ENCODE results near the gene CBX2. TPM values are rescaled to one million over a fixed set of nuclear protein-coding genes. Genes with fewer than 3 reads are reported as not detected.

CBX2 gene
- total RNA-seq, 2 donors from 2014 or later, result 0.95 to 2.1 TPM

GRCh38 chr17:79808763-79809529 lies 31.0 kb downstream of the CBX2 start:
- H3K27ac Mint-ChIP-seq, result no peak overlapping the region
- peaks cover 34 to 48% of the 10 kb centered on the region in 2 donors for H3K27me3 Mint-ChIP-seq
- H3K4me1 Mint-ChIP-seq (ENCODE audit: low read depth in 2 of 2), result peaks cover 35 to 48% of the 10 kb centered on the region in 2 donors
- H3K9me3 Mint-ChIP-seq, result no peaks in the 10 kb centered on the region
- H3K4me3 Mint-ChIP-seq, result peak overlapping the region; percentile 23
- DNase-seq (ENCODE audit: low spot score) (no peak), ATAC-seq (no peak)
- H3K36me3 Mint-ChIP-seq, result peaks cover 13% of the 10 kb centered on the region

- no peaks in the 10 kb centered on the region for H3K9me3 Mint-ChIP-seq
- no peak overlapping the region for H3K4me3 Mint-ChIP-seq
- no peak overlapping the region for H3K27ac Mint-ChIP-seq
- peaks cover 35 to 49% of the 10 kb centered on the region in 2 donors for H3K4me1 Mint-ChIP-seq (ENCODE audit: low read depth in 2 of 2)
- H3K27me3 Mint-ChIP-seq, result peaks cover 39 to 48% of the 10 kb centered on the region in 2 donors
- no peak for ATAC-seq
- no peak for DNase-seq (ENCODE audit: low spot score)
- H3K36me3 Mint-ChIP-seq, result peaks cover 7% of the 10 kb centered on the region
Measured at GRCh38 chr17:79809530-79810129, 31.7 kb downstream of the CBX2 start.

GRCh38 chr17:79810130-79811010 lies 32.4 kb downstream of the CBX2 start:
- peaks cover 39 to 41% of the 10 kb centered on the region in 2 donors for H3K27me3 Mint-ChIP-seq
- H3K27ac Mint-ChIP-seq, result no peak overlapping the region

GRCh38 chr17:79811011-79811867 lies 33.3 kb downstream of the CBX2 start:
- peaks cover 33 to 36% of the 10 kb centered on the region in 2 donors for H3K27me3 Mint-ChIP-seq
- H3K4me1 Mint-ChIP-seq (ENCODE audit: low read depth in 2 of 2), result peaks cover 20 to 35% of the 10 kb centered on the region in 2 donors
- H3K36me3 Mint-ChIP-seq, result no peaks in the 10 kb centered on the region
- peak overlapping the region; percentile 17 for H3K4me3 Mint-ChIP-seq
- H3K27ac Mint-ChIP-seq, result no peak overlapping the region
- DNase-seq (ENCODE audit: low spot score), result no peak
- no peak for ATAC-seq
- no peaks in the 10 kb centered on the region for H3K9me3 Mint-ChIP-seq

More at GRCh38 chr17:79810130-79811010, 32.4 kb downstream of the CBX2 start:
- Mint-ChIP-seq H3K36me3 (peaks cover 4% of the 10 kb centered on the region), H3K9me3 (no peaks in the 10 kb centered on the region), H3K4me1 (ENCODE audit: low read depth in 2 of 2) (peaks cover 28 to 42% of the 10 kb centered on the region in 2 donors), H3K4me3 (peak overlapping the region; percentile 17)
- ATAC-seq (peak; percentile 95 to 97), DNase-seq (ENCODE audit: low spot score) (peak; percentile 82)

- no peak for ATAC-seq
- H3K27me3 Mint-ChIP-seq, result peaks cover 29 to 34% of the 10 kb centered on the region in 2 donors
- peak overlapping the region; percentile 58 for H3K4me3 Mint-ChIP-seq
- peaks cover 20 to 29% of the 10 kb centered on the region in 2 donors for H3K4me1 Mint-ChIP-seq (ENCODE audit: low read depth in 2 of 2)
- no peaks in the 10 kb centered on the region for H3K9me3 Mint-ChIP-seq
- no peak for DNase-seq (ENCODE audit: low spot score)
- no peak overlapping the region for H3K27ac Mint-ChIP-seq
- no peaks in the 10 kb centered on the region for H3K36me3 Mint-ChIP-seq
Measured at GRCh38 chr17:79811868-79812352, 34.0 kb downstream of the CBX2 start.

- Mint-ChIP-seq H3K27ac (no peak overlapping the region), H3K27me3 (peaks cover 29 to 34% of the 10 kb centered on the region in 2 donors), H3K9me3 (no peaks in the 10 kb centered on the region), H3K4me3 (peak overlapping the region; percentile 67), H3K36me3 (no peaks in the 10 kb centered on the region), H3K4me1 (ENCODE audit: low read depth in 2 of 2) (peaks cover 20 to 25% of the 10 kb centered on the region in 2 donors)
- ATAC-seq, result no peak
- DNase-seq (ENCODE audit: low spot score), result no peak
Measured at GRCh38 chr17:79812353-79813258, 34.7 kb downstream of the CBX2 start.

GRCh38 chr17:79813297-79814126 lies 35.6 kb downstream of the CBX2 start:
- DNase-seq (ENCODE audit: low spot score) (no peak), ATAC-seq (no peak)
- H3K36me3 Mint-ChIP-seq, result no peaks in the 10 kb centered on the region
- peaks cover 20 to 23% of the 10 kb centered on the region in 2 donors for H3K4me1 Mint-ChIP-seq (ENCODE audit: low read depth in 2 of 2)
- H3K9me3 Mint-ChIP-seq, result no peaks in the 10 kb centered on the region
- no peak overlapping the region for H3K27ac Mint-ChIP-seq
- peaks cover 33% of the 10 kb centered on the region in 2 donors for H3K27me3 Mint-ChIP-seq
- H3K4me3 Mint-ChIP-seq, result no peak overlapping the region

GRCh38 chr17:79814127-79814973 lies 36.4 kb downstream of the CBX2 start:
- Mint-ChIP-seq H3K36me3 (no peaks in the 10 kb centered on the region), H3K4me3 (peak overlapping the region; percentile 40), H3K27me3 (peaks cover 33 to 38% of the 10 kb centered on the region in 2 donors), H3K4me1 (ENCODE audit: low read depth in 2 of 2) (peaks cover 16 to 20% of the 10 kb centered on the region in 2 donors), H3K27ac (no peak overlapping the region), H3K9me3 (no peaks in the 10 kb centered on the region)
- DNase-seq (ENCODE audit: low spot score), result no peak
- no peak for ATAC-seq

GRCh38 chr17:79814974-79815835 lies 37.3 kb downstream of the CBX2 start:
- DNase-seq (ENCODE audit: low spot score) (no peak), ATAC-seq (no peak)
- Mint-ChIP-seq H3K27me3 (peaks cover 36 to 41% of the 10 kb centered on the region in 2 donors), H3K27ac (no peak overlapping the region), H3K36me3 (no peaks in the 10 kb centered on the region), H3K4me1 (ENCODE audit: low read depth in 2 of 2) (peaks cover 16 to 20% of the 10 kb centered on the region in 2 donors), H3K4me3 (no peak overlapping the region), H3K9me3 (no peaks in the 10 kb centered on the region)

GRCh38 chr17:79815836-79816461 lies 38.0 kb downstream of the CBX2 start:
- ATAC-seq (no peak), DNase-seq (ENCODE audit: low spot score) (no peak)
- H3K9me3 Mint-ChIP-seq, result no peaks in the 10 kb centered on the region
- no peak overlapping the region for H3K27ac Mint-ChIP-seq
- H3K4me1 Mint-ChIP-seq (ENCODE audit: low read depth in 2 of 2), result peaks cover 13 to 14% of the 10 kb centered on the region in 2 donors
- peaks cover 33 to 43% of the 10 kb centered on the region in 2 donors for H3K27me3 Mint-ChIP-seq
- no peaks in the 10 kb centered on the region for H3K36me3 Mint-ChIP-seq
- H3K4me3 Mint-ChIP-seq, result peak overlapping the region; percentile 22
